HG03196 (cell line): ENCODE results near the gene AMOT.

Experiments used
- ATAC-seq: cut with Tn5 transposase; IDR thresholded peaks from one replicate; pipeline ENCODE4 v1.9.1; 2021; ENCODE audit not compliant: unreplicated experiment

AMOT gene

DNA sequence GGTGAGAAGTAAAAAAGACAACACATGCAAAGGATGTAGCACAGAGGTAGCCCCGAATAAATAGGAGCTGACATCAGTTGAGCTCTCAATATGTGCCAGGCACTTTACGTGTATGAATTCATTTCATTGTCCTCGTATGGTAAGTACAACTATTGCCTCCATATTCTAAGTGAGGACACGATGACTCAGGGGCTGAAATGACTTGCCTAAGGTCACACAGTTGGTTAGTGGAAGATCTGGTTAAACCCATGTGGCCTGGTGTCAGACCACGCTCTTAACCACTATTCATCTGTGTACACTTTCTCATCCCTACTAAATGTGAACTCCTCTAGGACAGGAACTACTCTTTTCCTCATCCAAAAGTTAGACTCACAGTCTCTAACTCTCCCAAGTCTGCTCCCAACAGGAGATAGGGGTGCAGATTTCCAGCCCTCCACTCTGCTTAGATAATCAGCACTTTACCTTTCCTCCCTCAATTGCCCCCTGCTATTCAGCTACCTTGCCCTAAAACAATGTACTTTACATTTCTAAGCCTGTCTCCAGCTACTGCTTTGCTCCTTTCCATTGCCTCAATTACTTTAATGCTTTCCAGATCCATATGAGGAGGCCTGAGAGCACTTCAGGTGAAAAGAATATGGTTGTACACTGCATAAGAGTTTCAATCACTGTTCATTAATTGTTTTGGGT is 102.1 kb downstream of the AMOT start:
- ATAC-seq: peak; percentile 62

DNA sequence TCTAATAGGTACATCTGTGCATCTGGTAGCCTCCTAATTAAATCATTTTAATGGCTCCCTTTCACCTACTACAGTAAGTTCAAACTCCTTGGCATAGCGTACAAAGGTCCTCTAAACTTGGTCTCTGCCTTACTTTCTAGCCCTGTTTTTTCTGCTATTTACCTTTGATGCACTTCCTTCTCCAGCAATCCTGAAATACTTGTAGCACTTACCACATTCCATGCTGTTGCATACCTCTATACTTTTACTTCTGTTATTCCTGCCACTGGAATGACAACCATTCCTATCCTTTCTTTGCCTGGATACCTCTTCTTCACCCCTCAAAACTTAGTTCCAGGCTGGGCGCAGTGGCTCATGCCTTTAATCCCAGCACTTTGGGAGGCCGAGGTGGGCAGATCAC is 104.3 kb downstream of the AMOT start:
- ATAC-seq: no peak

DNA sequence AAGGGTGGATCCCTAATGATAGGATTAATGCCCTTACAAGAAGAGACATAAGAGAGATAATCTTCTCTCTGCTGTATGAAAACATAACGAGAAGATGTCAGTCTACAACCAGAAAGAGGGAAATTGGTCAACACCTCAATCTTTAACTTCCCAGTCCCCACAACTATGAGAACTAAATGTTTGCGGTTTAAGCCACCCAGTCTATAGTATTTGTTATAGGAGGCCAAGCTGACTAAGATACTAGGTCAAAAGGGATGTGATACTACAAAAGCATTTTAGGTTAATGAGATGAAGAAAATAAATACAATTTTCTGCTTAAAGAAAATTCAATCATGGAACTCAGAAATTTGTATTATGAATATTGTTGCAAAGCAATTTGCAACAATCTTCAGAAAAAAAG is 105.5 kb downstream of the AMOT start:
- no peak for ATAC-seq

DNA sequence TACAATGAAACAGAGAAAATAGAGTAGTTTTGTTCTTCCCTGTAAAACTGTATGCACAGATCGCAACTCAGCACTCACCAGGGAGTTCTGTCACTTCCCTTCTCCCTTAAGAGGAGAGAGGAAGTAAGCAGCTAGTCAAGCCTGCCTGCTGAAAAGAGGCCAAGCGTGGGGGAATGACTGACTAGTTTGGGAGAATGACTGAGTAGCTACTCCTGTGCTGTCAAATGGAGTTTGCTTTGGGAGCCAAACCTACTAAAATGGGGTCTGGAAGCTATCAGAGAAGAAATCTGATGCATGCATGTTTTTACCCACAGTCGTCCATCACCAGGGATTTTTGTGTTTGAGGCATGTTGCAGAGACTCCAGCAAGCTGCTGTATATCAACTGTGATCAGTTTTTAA is 106.3 kb downstream of the AMOT start:
- peak; percentile 50 for ATAC-seq

DNA sequence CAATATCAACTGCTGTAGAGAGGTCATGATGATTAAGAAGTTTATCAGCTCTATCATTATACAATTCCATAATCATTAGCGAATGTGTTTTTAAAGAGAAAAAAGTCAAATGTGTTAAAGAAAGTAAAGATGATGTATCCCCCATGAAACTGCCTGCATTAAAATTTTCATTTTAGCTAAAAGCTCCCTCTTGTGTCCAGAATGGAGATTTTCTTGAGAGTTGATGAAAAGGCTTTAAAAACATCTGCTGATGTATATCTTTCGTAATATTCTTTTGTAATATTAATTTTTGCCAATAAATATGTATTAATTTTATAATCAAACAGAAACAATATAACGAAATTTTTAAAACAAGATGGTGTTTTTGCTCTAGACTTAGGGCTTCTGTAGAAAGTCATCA is 108.8 kb downstream of the AMOT start:
- no peak for ATAC-seq
